Kidney epithelial cell (primary cell): ENCODE measurements around the gene CLASRP. TPM values are rescaled to one million over a fixed set of nuclear protein-coding genes. Genes with fewer than 3 reads are reported as not detected.

Experiments
- DNase-seq: peaks from one replicate; pipeline ENCODE4 v3.0.0-alpha.2; 2010; ENCODE audit warnings: low read depth
- H3K27me3 ChIP-seq: 2 replicates; pipeline ENCODE4 v1.6.0; 2011; ENCODE audit warnings: low read length; ENCODE audit not compliant: control insufficient read depth, insufficient read depth
- H3K36me3 ChIP-seq: 2 replicates; pipeline ENCODE4 v1.5.1; 2011; ENCODE audit warnings: low read length; ENCODE audit not compliant: control insufficient read depth, insufficient read depth
- H3K4me3 ChIP-seq: 2 replicates; pipeline ENCODE4 v1.5.1; 2011; ENCODE audit warnings: low read depth, mild to moderate bottlenecking, control low read depth, low read length
- total RNA-seq: library from RNA; depleted of rRNA; stranded (reverse); fragments of >200 nt; gene quantifications from 2 replicates; pipeline ENCODE4 v1.2.3, GENCODE V29; 2015
- TF ChIP-seq, protein P1 (sequence below): IDR thresholded peaks from 2 replicates; pipeline ENCODE4 v1.5.1; 2011; ENCODE audit warnings: mild to moderate bottlenecking, moderate library complexity, low read length, control low read depth, inconsistent platforms; ENCODE audit not compliant: insufficient read depth, poor library complexity, severe bottlenecking

The CLASRP gene
- total RNA-seq, 1 donor from 2014 or later: 65.7 TPM

DNA sequence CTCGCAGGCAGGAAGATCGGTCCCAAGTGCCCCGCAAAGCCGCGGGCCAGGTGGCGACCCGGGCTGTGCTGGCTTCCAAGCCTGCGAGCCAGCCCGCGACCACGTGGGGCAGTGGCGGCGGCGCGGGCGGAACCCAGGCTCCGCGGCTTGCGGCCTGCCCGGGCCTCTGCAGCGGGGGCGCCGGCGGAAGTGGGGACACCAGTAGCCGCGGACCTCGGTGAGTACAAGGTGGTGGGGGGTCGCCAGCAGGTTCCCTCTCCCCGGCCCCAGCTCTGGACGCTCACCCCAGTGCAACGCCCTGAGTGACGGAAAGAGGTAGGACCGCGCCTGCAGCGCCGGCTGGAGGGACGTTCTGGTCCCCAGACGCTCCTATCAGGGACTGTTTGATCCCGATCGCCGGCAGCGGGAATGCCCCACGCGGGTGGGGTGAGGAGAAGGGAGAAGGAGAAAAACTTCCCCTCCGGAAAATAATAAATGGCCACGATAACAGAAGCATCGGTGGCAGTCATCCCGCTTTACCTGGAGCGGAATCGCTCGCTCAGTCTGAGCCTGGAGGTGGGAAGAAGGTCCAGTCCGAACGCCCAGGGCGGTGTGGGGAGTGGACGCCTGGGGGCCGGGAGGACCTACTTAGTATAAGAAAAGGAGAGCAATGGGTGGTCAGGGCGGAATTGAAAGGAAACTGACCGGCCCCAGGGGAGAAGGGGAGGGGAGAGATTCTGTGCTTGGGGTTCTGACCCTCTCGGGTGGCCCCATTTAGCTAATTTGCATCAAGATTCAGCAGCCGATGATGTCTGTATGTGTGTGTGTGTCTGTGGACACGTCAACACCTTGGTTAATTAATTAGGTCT is 40.4 kb downstream of the CLASRP start, which contains the start of gene GEMIN7:
Gene GEMIN7 (plus strand): TSS at position 198 of the 848 bp plus-strand sequence. CDS start 10,855 bp downstream, outside the sequence.
- Histone ChIP-seq H3K27me3 (no peaks in the 10 kb centered on the region), H3K4me3 (peak within 1 kb of the TSS; percentile 99), H3K36me3 (peaks cover 1% of the 10 kb centered on the region)
- TF ChIP-seq, protein P1, sequence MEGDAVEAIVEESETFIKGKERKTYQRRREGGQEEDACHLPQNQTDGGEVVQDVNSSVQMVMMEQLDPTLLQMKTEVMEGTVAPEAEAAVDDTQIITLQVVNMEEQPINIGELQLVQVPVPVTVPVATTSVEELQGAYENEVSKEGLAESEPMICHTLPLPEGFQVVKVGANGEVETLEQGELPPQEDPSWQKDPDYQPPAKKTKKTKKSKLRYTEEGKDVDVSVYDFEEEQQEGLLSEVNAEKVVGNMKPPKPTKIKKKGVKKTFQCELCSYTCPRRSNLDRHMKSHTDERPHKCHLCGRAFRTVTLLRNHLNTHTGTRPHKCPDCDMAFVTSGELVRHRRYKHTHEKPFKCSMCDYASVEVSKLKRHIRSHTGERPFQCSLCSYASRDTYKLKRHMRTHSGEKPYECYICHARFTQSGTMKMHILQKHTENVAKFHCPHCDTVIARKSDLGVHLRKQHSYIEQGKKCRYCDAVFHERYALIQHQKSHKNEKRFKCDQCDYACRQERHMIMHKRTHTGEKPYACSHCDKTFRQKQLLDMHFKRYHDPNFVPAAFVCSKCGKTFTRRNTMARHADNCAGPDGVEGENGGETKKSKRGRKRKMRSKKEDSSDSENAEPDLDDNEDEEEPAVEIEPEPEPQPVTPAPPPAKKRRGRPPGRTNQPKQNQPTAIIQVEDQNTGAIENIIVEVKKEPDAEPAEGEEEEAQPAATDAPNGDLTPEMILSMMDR: no peak
- DNase-seq: no peak

DNA sequence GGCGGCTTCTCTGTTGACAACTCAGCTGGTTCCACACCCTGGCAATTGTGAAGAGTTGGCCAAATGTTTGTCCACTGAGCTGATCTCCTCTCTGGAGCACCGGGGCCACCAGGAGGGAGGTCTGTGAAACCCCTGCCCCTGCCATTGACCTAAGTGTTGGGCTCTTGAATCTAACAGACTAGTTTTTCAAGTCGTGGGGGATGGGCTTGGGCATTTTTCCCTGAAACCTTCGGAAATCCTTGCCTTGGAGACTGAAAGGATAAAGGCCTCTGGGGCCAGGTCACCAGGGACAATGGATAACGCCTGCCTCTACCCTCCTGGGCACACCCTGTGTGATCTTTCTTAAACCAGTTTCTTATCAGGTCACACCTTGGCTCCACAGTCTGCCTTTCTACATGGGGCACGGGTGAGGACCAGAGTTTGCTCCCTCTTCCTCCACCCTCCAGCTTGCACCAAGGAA is 41.1 kb downstream of the CLASRP start:
- Histone ChIP-seq H3K4me3 (peak overlapping the region; percentile 99), H3K27me3 (no peaks in the 10 kb centered on the region), H3K36me3 (peaks cover 1% of the 10 kb centered on the region)
- no peak for DNase-seq
- TF ChIP-seq, protein P1: no peak

DNA sequence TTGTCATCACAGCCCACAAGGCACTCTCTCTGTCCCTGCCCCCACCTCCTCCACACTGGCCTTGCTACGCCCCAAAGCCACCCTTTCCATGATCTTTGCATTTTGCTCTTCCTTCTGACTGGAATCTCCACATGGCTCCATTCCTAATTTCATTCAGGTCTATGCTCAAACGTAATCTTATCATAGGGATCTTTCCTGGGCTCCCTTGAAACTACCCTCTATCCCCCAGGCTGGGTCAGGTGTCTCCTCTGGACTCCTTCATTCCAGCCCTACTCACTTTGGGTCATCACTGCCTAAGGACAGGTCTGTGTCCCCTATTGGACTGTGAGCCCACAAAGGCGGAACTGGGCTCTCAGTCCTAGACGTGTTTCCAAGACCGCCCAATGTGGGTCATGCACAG is 43.3 kb downstream of the CLASRP start:
- H3K4me3 ChIP-seq: no peak overlapping the region
- H3K27me3 ChIP-seq: no peaks in the 10 kb centered on the region
- TF ChIP-seq, protein P1: no peak
- H3K36me3 ChIP-seq: peaks cover 1% of the 10 kb centered on the region
- no peak for DNase-seq

DNA sequence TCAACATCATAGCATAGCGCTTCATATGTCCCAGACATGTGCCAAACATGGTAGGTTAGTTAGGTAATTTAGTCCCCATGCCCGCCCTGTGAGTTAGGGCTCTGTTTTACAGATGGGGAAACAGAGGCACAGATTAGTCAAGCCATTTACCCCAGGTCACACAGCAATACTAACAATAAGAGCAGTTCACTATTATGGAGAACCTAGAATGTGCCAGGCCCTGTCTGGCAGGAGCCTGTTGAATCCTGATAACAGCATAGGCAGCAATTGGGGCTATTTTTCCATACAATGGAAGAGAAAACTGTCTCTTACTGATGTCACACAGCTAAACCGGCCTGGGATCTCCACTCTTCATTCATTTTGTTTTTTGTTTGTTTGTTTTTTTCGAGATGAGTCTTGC is 47.6 kb downstream of the CLASRP start:
- Histone ChIP-seq H3K27me3 (no peaks in the 10 kb centered on the region), H3K4me3 (no peak overlapping the region), H3K36me3 (peaks cover 3% of the 10 kb centered on the region)
- TF ChIP-seq, protein P1: no peak
- no peak for DNase-seq

DNA sequence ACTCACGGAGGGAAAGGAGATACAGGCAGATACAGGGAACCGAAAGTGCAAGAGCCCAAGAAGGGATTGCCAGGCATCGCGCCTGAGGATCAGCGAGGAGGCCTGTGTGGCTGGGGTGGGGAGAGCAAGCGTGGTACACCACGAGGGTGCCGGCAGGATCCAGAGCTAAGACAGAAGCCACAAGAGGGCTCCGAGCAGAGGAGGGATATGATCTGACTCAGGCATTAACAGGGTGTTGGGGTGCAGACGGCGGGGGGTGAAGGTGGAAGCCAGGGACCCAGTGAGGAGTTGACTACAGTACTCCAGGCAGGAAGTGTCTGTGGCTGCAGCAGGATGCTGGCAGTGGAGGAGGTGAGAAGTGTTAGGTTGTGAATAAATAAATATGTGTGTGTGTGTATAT is 48.7 kb downstream of the CLASRP start:
- TF ChIP-seq, protein P1: no peak
- peaks cover 2% of the 10 kb centered on the region for H3K36me3 ChIP-seq
- H3K4me3 ChIP-seq: no peak overlapping the region
- DNase-seq: no peak
- no peaks in the 10 kb centered on the region for H3K27me3 ChIP-seq
